GM12873 (cell line): ENCODE data around the gene DENND1A.

ENCODE experiments used
- CTCF ChIP-seq: IDR thresholded peaks from 2 replicates; pipeline ENCODE4 v1.5.1; 2012; ENCODE audit warnings: low read depth, mild to moderate bottlenecking, moderate library complexity, low read length, control low read depth; ENCODE audit not compliant: insufficient read depth; ENCODE audit errors: missing control alignments

DENND1A gene

GRCh38 chr9:123775289-123776284 is 154.3 kb downstream of the DENND1A start:
- TF ChIP-seq CTCF: no peak

- TF ChIP-seq CTCF: no peak
Observed at GRCh38 chr9:123773783-123774182, 156.1 kb downstream of the DENND1A start.

GRCh38 chr9:123772967-123773366 is 157.0 kb downstream of the DENND1A start:
- no peak for TF ChIP-seq CTCF

GRCh38 chr9:123772374-123772773 is 157.6 kb downstream of the DENND1A start:
- TF ChIP-seq CTCF: no peak

- no peak for TF ChIP-seq CTCF
Observed at GRCh38 chr9:123771690-123772089, 158.2 kb downstream of the DENND1A start.

- TF ChIP-seq CTCF: no peak
Observed at GRCh38 chr9:123769719-123770118, 160.2 kb downstream of the DENND1A start.

GRCh38 chr9:123763910-123764588 is 165.9 kb downstream of the DENND1A start:
- TF ChIP-seq CTCF: no peak
